Measurements from ENCODE around the gene TMEM101. TPM values are rescaled to one million over a fixed set of nuclear protein-coding genes. Genes with fewer than 3 reads are reported as not detected.

The TMEM101 gene
- total RNA-seq, 2 experiments from 2014 or later: 8.8 to 9.7 TPM

- ATAC-seq (ENCODE audit: poor library complexity): no peak
- Mint-ChIP-seq H3K9me3 (no peaks in the 10 kb centered on the region), H3K4me1 (ENCODE audit: low read depth) (no peaks in the 10 kb centered on the region), H3K27me3 (peaks cover 78% of the 10 kb centered on the region), H3K36me3 (ENCODE audit: low read depth) (no peaks in the 10 kb centered on the region), H3K4me3 (no peak overlapping the region), H3K27ac (no peak overlapping the region)
- Histone ChIP-seq H3K4me1 (ENCODE audit: insufficient read depth, low read length) (peaks cover 15% of the 10 kb centered on the region), H3K9me3 (ENCODE audit: control insufficient read depth in 1 of 2, insufficient read depth in 1 of 2, low read length in 2 of 2) (peaks cover 0 to 6% of the 10 kb centered on the region in 2 experiments), H3K27me3 (ENCODE audit: control insufficient read depth in 1 of 2, insufficient read depth in 2 of 2, low read length in 2 of 2) (peaks cover 33 to 57% of the 10 kb centered on the region in 2 experiments), H3K4me3 (ENCODE audit: low read length) (no peak overlapping the region), H3K27ac (ENCODE audit: low read depth in 1 of 2, low read length in 2 of 2) (no peak overlapping the region), H3K36me3 (ENCODE audit: insufficient read depth, low read length) (no peaks in the 10 kb centered on the region)
- CTCF ChIA-PET: no interaction called here
- intact Hi-C loops (cut with DNase I, micrococcal nuclease): no loop called here
- TF ChIP-seq CTCF (IDR thresholded peaks at IDR 0.05): no peak
- POLR2A ChIA-PET: no interaction called here
- DNase-seq: no peak
These were observed 32.6 kb downstream of the TMEM101 start for GRCh38 chr17:43982171-43982570.

- Mint-ChIP-seq H3K9me3 (no peaks in the 10 kb centered on the region), H3K4me3 (no peak overlapping the region), H3K27ac (no peak overlapping the region), H3K4me1 (ENCODE audit: low read depth) (no peaks in the 10 kb centered on the region), H3K36me3 (ENCODE audit: low read depth) (no peaks in the 10 kb centered on the region), H3K27me3 (peaks cover 54% of the 10 kb centered on the region)
- POLR2A ChIA-PET: no interaction called here
- no peak for TF ChIP-seq CTCF (IDR thresholded peaks at IDR 0.05)
- intact Hi-C loops (cut with DNase I, micrococcal nuclease): no loop called here
- no peaks in the 10 kb centered on the region for H3K36me3 ChIP-seq (ENCODE audit: insufficient read depth, low read length)
- no peak overlapping the region for H3K4me3 ChIP-seq (ENCODE audit: low read length)
- ATAC-seq (ENCODE audit: poor library complexity) (no peak), DNase-seq (no peak)
- H3K9me3 ChIP-seq (ENCODE audit: control insufficient read depth in 1 of 2, insufficient read depth in 1 of 2, low read length in 2 of 2): peaks cover 0 to 6% of the 10 kb centered on the region in 2 experiments
- peaks cover 25 to 37% of the 10 kb centered on the region in 2 experiments for H3K27me3 ChIP-seq (ENCODE audit: control insufficient read depth in 1 of 2, insufficient read depth in 2 of 2, low read length in 2 of 2)
- peaks cover 11% of the 10 kb centered on the region for H3K4me1 ChIP-seq (ENCODE audit: insufficient read depth, low read length)
- CTCF ChIA-PET: no interaction called here
- no peak overlapping the region for H3K27ac ChIP-seq (ENCODE audit: low read depth in 1 of 2, low read length in 2 of 2)
These were observed 35.1 kb downstream of the TMEM101 start for GRCh38 chr17:43979671-43980070.

- Mint-ChIP-seq H3K4me3 (no peak overlapping the region), H3K4me1 (ENCODE audit: low read depth) (no peaks in the 10 kb centered on the region), H3K9me3 (no peaks in the 10 kb centered on the region), H3K27ac (no peak overlapping the region), H3K36me3 (ENCODE audit: low read depth) (no peaks in the 10 kb centered on the region), H3K27me3 (peaks cover 52% of the 10 kb centered on the region)
- CTCF ChIA-PET: no interaction called here
- Histone ChIP-seq H3K4me1 (ENCODE audit: insufficient read depth, low read length) (peaks cover 9% of the 10 kb centered on the region), H3K36me3 (ENCODE audit: insufficient read depth, low read length) (no peaks in the 10 kb centered on the region), H3K9me3 (ENCODE audit: control insufficient read depth in 1 of 2, insufficient read depth in 1 of 2, low read length in 2 of 2) (peaks cover 0 to 6% of the 10 kb centered on the region in 2 experiments), H3K4me3 (ENCODE audit: low read length) (no peak overlapping the region), H3K27me3 (ENCODE audit: control insufficient read depth in 1 of 2, insufficient read depth in 2 of 2, low read length in 2 of 2) (peaks cover 19 to 32% of the 10 kb centered on the region in 2 experiments), H3K27ac (ENCODE audit: low read depth in 1 of 2, low read length in 2 of 2) (no peak overlapping the region)
- intact Hi-C loops (cut with DNase I, micrococcal nuclease): no loop called here
- POLR2A ChIA-PET: no interaction called here
- no peak for TF ChIP-seq CTCF (IDR thresholded peaks at IDR 0.05)
- DNase-seq (no peak), ATAC-seq (ENCODE audit: poor library complexity) (no peak)
These were observed 35.8 kb downstream of the TMEM101 start for GRCh38 chr17:43979011-43979410.

Data from CD4-positive, alpha-beta T cell (primary cell).